HepG2 (cell line): ENCODE measurements around the gene ACSL1. TPM values are rescaled to one million over a fixed set of nuclear protein-coding genes. Genes with fewer than 3 reads are reported as not detected.

ENCODE experiments used
- ARID4A ChIP-seq: sonication (generic); formaldehyde crosslinking; IDR thresholded peaks from 2 replicates; pipeline ENCODE4 v1.5.0; 2020; ENCODE audit warnings: mild to moderate bottlenecking, missing genetic modification reagents, borderline replicate concordance
- ELF4 ChIP-seq: sonication (generic); formaldehyde crosslinking; IDR thresholded peaks from 2 replicates; pipeline ENCODE4 v1.5.0; 2020; ENCODE audit warnings: missing genetic modification reagents, mild to moderate bottlenecking, moderate library complexity, borderline replicate concordance
- FOSL1 ChIP-seq: sonication (generic); formaldehyde crosslinking; IDR thresholded peaks from 2 replicates; pipeline ENCODE4 v1.9.0; 2021; ENCODE audit warnings: missing genetic modification reagents, borderline replicate concordance
- HOMEZ ChIP-seq: IDR thresholded peaks from 2 replicates; pipeline ENCODE4 v1.6.1; 2016; ENCODE audit warnings: low read depth
- NCOA5 ChIP-seq: sonication (generic); formaldehyde crosslinking; IDR thresholded peaks from 2 replicates; pipeline ENCODE4 v1.4.0; 2020; ENCODE audit warnings: missing genetic modification reagents
- NR2F1 ChIP-seq, 2 experiments: fragments of 450-650 bp in 1 of 2; formaldehyde crosslinking in 1 of 2; IDR thresholded peaks; 2 replicates each; pipeline versions ENCODE4 v1.5.0 to v1.6.1; 2016 to 2020; ENCODE audit warnings: mild to moderate bottlenecking in 1 of 2, missing compliant biosample characterization in 1 of 2, missing genetic modification reagents in 1 of 2, moderate library complexity in 1 of 2
- ONECUT2 ChIP-seq: sonication (generic); formaldehyde crosslinking; IDR thresholded peaks from 2 replicates; pipeline ENCODE4 v1.4.0; 2020; ENCODE audit warnings: missing genetic modification reagents
- SP2 ChIP-seq: sonication (generic); formaldehyde crosslinking; IDR thresholded peaks from 2 replicates; pipeline ENCODE4 v1.5.1; 2020; ENCODE audit warnings: mild to moderate bottlenecking, missing genetic modification reagents
- TFE3 ChIP-seq: IDR thresholded peaks from 2 replicates; pipeline ENCODE4 v1.6.1; 2016
- TOE1 ChIP-seq: sonication (generic); formaldehyde crosslinking; IDR thresholded peaks from 2 replicates; pipeline ENCODE4 v1.4.0; 2020; ENCODE audit warnings: mild to moderate bottlenecking, missing genetic modification reagents
- ZNF333 ChIP-seq: sonication (generic); formaldehyde crosslinking; IDR thresholded peaks from 2 replicates; pipeline ENCODE4 v1.4.0; 2020; ENCODE audit warnings: mild to moderate bottlenecking, missing genetic modification reagents, borderline replicate concordance
- ZNF343 ChIP-seq: sonication (generic); formaldehyde crosslinking; IDR thresholded peaks from 2 replicates; pipeline ENCODE4 v1.4.0; 2020; ENCODE audit warnings: mild to moderate bottlenecking, missing genetic modification reagents
- ZNF574 ChIP-seq: sonication (generic); formaldehyde crosslinking; IDR thresholded peaks from 2 replicates; pipeline ENCODE4 v1.4.0; 2020; ENCODE audit warnings: missing genetic modification reagents
- ZNF639 ChIP-seq: conservative IDR thresholded peaks from 2 replicates; pipeline ENCODE4 v1.6.1; 2018; ENCODE audit warnings: missing genetic modification reagents
- ZNF737 ChIP-seq: sonication (generic); formaldehyde crosslinking; IDR thresholded peaks from 2 replicates; pipeline ENCODE4 v1.5.0; 2020; ENCODE audit warnings: missing genetic modification reagents, mild to moderate bottlenecking, borderline replicate concordance
- polyA plus RNA-seq, 8 experiments: library from polyadenylated mRNA; depleted of rRNA in 3 of 8; stranded (reverse) in 7 of 8; unstranded in 1 of 8; fragments of >200 nt; fragmentation: Illumina TruSeq in 4 of 8; extraction: Trizol in 4 of 8; gene quantifications; 2 replicates each; pipeline versions ENCODE4 v1.2.1 to v1.2.3, GENCODE V29; 2011 to 2016; ENCODE audit warnings: low read depth in 4 of 8, missing spikeins in 1 of 8, mixed read lengths in 1 of 8; ENCODE audit not compliant: insufficient read depth in 1 of 8
- total RNA-seq, 5 experiments: library from RNA; depleted of rRNA; stranded (reverse); fragments of >200 nt; fragmentation: Illumina TruSeq; extraction: Trizol; gene quantifications; 2 replicates each; pipeline ENCODE4 v1.2.3, GENCODE V29; 2016; ENCODE audit warnings: low read depth in 1 of 5

Gene ACSL1
- total and polyA plus RNA-seq, 2 of the 13 experiments (the other 11 are each of a cell fraction or from before 2014, with no cell fraction given), result 10.0 to 29.8 TPM

GRCh38 chr4:184825896-184826690 is at the start of gene ACSL1 (continued):
- no peak for TF ChIP-seq FOSL1
- TF ChIP-seq ZNF737 (CRISPR knock-in tag), result no peak
- TF ChIP-seq ELF4 (CRISPR knock-in tag), result no peak
- no peak for TF ChIP-seq NR2F1 (CRISPR knock-in tag; IDR thresholded peaks at IDR 0.05)
- peak; percentile 32; the same call in 1 of the 2 replicates for TF ChIP-seq ARID4A (CRISPR knock-in tag)
- 0 out of 2 replicates have a peak, but pooled peaks have one; percentile 32 for TF ChIP-seq ZNF343
- TF ChIP-seq HOMEZ (CRISPR knock-in tag), result no peak
- TF ChIP-seq NCOA5, result no peak
- TF ChIP-seq ZNF639 (CRISPR knock-in tag), result no peak
- TF ChIP-seq ZNF574, result no peak
- TF ChIP-seq TOE1 (CRISPR knock-in tag), result no peak
- TF ChIP-seq ONECUT2 (CRISPR knock-in tag), result no peak
- no peak for TF ChIP-seq TFE3 (CRISPR knock-in tag)
- TF ChIP-seq SP2 (CRISPR knock-in tag), result no peak
- 0 out of 2 replicates have a peak, but pooled peaks have one; percentile 47 for TF ChIP-seq ZNF333
